GM18502 (cell line): ENCODE results near the gene FICD.

Experiments used
- ATAC-seq: cut with Tn5 transposase; IDR thresholded peaks from one replicate; pipeline ENCODE4 v1.9.1; 2021; ENCODE audit warnings: mild to moderate bottlenecking; ENCODE audit not compliant: unreplicated experiment, poor library complexity

Gene FICD

DNA sequence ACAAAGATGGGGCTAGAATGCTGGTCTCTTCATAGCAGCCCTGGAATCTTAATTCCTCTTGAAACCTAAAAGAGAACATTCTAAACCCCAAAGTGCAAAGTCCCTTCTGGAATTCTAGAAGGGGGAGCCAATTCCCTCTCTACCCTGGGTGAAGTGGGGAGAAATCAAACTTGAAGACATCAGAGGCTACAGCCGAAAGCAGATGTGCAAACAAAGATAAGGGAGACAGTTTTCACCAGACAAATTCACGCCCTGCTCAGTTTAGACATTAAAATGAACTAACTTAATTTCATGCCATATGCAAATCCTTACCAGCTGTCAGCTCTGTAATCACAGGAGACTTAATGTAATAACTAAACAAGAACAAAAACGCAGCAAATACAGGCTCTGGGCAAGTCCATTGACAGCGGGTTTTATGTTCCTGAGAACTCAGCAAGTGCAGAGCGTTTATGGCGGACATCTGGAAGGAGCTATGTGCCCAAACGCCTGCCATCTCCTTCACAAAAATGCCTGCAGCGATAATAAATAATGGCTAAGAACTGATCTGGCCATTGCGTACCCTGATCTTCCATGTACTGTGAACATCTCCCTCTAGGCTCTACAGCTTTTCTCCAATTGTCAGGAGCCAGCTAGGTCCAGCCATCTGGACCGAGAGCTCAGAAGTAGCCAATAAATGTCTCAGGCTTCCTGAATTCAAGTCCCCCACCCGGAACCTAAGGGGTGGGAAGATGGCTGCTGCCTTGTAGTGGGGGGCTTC is 19.1 kb upstream of the FICD start:
- no peak for ATAC-seq

DNA sequence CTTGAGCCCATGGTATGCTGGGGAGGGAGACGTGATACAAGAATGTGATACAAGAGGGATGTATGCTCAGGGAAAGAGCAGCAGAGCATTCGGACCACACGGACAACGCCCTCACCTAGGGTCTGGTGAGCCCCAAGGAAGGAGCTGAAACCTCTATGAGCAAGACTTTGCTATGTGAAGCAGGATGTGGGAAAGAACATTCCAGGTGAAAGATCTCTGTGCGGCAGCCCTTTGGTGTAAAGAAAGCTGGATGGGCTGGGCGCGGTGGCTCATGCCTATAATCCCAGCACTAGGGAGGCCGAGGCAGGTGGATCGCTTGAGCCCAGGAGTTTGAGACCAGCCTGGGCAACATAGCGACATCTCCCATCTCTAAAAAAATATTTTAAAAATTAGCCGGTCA is 16.9 kb upstream of the FICD start:
- ATAC-seq = no peak

DNA sequence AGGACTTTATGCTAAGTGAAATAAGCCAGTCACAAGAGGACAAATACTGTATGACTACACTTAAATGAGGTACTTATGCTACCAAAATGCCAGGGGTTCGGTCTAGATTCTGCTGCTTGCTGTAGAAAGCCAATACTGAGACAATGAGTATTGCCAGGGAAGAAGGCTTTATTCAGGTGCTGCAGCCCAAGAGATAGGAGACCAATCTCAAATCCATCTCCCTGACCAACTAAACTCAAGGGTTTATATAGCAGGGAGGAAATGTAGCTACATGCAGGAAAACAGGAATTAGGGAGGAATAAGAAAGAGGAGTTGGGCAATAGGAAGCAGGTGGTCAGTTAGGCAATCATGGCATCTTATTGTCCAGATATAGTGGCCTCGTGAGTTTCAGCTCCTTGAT is 12.2 kb upstream of the FICD start:
- no peak for ATAC-seq

DNA sequence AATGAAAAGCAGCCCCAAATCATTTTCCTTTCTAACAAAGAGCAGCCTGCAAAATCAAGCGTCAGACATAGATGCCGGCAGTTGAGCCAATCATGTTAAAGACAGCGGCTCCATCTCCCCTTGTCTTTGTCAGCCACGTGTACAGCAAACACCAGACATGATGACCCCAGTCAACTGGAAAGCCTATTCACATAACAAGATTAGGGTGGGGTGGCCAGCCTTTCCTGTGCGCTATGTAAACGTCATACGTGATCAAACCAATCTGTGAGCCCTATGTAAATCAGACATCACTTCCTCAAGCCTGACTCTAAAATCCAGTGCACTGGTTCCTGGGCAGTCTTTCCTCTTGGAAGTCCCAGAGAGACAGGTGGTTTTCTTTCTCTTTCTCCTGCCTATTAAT is 9.9 kb upstream of the FICD start:
- no peak for ATAC-seq

DNA sequence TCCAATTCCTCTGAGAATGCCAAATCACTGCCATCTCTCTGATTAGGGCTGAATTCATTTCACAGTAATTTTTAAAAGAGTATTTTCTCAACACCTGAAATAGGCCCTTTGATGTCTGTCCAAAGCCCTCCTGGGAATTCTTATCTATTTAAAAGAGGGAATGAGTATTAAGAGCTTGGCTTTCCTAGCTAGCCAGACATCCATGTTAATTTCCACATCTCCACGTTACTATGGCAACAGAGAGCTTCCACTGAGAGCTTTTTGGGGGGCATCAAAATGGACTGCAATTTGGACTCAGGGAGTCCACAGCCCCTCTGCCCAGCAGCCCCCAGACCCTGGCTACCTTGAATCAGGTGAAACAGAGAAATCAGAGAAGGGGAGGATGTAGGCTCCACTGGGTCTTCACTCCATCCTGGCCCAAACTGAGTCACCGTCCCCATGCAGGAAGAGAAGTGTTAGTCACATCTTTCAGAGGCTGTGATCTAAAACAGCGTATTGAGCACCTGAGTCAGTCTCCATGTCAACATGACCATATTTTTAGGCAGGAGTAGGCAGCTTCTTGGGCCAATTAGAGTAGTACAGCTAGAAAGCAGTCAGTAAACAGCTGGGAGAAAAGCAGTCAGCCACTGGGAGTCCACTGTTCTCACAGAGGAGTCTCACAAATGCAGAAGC is 7.0 kb upstream of the FICD start:
- no peak for ATAC-seq

DNA sequence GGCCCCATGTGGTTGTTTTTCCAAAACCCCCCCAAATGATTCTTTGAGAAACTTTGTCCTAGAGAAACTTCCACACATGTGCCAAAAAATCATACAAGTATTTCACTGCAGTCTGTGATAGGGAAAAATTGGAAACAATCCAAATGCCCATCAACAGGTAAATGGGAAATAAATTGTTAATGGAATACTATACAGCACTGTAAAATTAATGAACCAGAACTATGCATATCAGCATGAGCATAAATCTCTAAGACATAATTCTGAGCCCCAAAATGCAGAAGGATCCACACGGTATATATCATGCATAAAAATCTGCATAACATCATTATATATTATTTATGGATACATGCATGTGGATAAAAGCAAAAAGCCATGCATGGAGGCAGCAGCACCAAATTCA is 5.3 kb upstream of the FICD start:
- no peak for ATAC-seq

DNA sequence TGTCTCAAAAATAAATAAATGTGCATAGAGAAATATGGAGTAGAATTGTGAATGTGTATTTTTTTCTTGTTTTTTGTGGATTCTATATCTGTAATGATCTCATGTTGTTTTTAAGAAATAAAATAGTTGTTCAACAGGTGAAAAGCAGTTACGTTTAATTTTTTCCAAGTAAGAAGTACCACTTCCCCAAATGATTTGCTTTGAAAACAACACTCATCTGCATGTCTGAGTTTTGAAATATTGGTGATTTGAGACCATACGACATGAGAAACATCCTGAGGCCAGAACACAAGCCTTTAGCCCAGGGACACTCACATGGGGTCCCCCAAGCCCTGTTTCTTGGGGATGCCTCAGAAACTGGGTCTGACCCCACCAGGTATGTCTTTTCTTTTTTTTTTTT is 4.2 kb upstream of the FICD start:
- no peak for ATAC-seq

DNA sequence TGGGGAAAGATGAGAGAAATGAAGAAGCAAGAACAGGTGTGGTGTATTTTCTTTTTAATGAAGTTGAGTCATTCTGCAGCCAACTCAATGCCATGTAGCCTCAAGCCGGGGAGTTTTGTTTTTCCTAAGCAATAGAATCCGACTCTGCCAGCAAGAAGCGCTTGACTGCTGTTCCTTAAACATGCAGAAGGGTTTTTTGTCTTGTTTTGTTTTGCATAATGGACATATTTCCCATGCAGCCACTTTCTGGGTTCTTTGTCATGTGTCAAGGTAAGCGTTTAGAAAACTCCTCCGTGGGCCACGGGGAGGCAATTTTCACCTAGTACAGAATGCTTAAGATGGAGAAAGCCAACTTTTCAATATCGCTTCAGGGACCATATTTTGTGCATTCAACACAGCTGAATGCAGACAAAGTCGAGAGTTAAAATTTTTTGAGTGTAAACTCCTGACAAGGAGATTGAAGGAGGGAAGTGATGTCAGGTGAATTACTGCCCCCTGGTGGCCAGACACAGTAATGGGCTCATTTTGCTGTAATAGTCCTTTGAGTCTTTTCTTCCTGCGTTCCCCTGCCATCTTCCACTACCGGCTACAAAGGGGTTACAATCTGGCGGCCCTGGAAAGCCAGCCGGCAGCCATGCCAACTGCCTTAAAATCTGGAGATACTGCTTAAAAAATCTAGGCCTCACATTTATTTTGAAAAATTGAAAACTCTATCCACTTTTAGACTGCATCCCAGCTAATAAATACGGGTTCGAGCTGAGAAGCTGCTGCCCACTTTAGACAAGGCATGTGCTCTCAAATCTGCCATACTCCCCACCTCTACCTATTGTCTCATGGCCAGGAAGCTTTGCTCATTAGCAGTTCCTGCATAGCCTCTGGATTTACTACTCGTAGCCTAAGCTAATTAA is 3.2 kb upstream of the FICD start:
- no peak for ATAC-seq

DNA sequence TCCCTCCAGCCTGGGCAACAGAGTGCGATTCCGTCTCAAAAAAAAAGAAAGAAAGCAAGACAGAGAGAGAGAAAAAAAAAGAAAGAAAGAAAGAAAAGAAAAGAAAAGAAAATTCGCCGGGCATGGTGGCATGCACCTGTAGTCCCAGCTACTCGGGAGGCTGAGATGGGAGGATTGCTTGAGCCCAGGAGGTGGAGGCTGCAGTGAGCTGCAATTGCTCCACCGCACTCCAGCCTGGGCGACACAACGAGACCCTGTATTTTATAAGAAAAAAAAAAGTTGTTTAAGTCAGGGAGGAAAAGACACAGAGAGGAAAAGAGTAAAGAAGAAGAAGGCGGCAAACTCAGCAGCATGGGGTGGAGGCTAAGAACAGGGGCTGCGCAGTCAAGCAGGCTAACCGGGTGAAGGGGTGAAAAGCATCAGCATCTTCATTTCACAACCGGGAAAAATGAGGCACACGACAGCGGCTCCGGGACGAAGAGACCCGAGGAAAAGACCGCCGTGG is 557 bp upstream of the FICD start:
- ATAC-seq = no peak

DNA sequence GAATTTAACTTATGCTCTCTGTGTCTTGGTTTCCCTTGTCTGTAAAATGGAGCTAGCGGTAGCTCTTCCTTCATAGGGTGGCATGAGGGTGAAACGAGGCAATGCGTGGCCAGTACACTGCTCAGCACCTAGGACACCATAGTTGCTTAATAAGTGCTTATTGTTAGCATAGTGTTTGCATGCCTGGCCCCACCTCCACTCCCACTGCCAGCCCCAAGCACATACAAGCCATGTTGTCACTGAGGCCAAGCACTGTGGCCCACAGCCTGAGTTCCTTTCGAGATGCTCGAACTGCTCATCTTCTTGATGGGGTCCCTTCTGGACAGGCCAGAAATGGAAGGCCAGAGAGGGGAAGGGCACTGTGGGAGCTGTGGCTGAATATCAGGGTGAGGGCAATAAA is 839 bp downstream of the FICD start:
- no peak for ATAC-seq

DNA sequence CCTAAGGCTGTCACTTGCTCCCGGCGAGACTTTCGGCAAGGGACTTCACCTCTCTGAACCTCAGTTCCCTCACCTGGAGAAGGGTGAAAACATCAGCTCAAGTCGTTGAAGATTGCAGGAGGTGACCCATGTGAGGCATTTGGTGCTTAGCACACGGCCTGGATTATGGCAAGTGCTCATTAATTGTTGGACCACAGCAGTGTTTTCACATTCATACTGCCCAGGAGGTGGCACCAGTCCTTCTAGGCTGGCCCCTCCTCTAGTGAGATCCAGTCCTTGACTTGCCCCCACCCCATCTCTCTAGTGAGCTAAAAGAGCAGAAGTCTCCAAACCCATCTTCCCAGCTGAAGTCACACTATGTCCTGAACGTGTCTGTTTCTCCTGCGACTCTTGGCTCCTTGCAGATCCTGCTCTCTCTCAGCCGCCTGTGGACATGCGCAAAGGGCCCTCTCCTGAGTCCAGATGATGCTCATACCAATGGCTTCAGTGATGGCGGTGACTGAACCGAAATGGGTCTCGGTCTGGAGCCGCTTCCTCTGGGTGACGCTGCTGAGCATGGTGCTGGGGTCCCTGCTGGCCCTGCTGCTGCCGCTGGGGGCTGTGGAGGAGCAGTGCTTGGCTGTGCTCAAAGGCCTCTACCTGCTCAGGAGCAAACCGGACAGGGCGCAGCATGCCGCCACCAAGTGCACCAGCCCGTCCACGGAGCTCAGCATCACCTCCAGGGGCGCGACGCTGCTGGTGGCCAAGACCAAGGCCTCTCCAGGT is 1.6 kb downstream of the FICD start:
- no peak for ATAC-seq

DNA sequence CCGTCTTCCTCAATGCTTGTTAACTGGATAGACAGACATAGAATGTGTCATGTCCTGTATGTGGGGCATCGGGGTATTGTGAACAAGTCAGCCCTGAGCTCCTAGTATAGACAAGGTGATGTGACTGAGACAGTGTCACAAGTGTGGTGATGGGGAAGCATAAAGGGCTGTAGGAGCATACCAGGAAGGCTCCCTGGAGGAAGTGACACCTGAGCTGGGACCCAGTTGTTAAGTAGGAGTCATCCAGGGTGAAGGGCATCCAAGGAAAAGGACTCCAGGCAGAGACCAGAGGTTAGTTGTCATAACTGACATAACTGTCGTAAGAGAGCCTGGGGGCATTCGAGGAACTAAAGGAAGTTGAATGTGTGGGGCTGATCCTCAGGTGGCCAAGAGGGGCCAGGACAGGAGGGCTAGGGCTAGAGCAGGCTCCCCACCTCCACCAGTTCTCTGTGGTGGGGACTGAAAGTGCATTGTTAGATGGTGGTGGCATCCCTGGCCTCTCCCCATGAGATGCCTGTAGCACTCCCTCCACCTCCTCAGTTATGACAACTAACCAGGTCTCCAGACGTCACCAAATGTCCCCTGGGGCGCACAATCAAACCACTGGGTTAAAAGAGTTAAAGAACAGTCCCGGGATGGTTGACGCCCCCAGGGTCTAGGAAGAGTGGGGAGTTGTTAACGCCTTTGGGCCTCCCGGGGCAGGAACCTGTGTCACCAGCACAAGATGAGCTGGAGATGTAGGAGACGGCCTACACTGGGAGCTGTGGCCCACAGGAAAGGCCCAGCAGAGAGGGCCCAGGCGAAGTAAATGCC is 2.4 kb downstream of the FICD start:
- ATAC-seq = no peak

DNA sequence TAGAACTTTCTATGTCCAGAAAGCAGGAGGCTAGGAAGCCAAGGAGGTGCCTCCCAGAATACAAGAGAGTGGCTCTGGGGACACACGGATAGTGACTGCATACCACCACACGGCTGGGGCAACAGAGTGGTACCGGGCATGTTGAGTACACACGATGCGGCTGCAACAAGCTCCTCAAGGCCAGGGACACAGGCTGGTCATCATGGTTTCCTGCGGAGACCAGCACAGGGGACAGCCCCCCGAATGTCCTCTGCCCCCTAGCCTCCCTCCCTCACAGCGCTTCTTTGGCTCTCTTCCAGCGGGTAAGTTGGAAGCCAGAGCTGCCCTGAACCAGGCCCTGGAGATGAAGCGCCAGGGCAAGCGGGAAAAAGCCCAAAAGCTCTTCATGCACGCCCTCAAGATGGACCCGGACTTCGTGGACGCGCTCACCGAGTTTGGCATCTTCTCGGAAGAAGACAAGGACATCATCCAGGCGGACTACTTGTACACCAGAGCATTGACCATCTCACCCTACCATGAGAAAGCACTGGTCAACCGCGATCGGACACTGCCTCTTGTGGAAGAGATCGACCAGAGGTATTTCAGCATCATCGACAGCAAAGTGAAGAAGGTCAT is 3.1 kb downstream of the FICD start:
- ATAC-seq = no peak

DNA sequence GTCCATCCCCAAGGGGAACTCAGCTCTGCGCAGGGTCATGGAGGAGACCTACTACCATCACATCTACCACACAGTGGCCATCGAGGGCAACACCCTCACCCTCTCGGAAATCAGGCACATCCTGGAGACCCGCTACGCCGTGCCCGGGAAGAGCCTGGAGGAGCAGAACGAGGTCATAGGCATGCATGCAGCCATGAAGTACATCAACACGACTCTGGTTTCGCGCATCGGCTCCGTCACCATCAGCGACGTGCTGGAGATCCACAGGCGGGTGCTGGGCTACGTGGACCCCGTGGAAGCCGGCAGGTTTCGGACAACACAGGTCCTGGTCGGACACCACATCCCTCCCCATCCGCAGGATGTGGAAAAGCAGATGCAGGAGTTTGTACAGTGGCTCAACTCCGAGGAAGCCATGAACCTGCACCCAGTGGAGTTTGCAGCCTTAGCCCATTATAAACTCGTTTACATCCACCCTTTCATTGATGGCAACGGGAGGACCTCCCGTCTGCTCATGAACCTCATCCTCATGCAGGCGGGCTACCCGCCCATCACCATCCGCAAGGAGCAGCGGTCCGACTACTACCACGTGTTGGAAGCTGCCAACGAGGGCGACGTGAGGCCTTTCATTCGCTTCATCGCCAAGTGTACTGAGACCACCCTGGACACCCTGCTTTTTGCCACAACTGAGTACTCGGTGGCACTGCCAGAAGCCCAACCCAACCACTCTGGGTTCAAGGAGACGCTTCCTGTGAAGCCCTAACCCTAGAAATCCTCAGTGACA is 3.8 kb downstream of the FICD start:
- ATAC-seq = no peak

DNA sequence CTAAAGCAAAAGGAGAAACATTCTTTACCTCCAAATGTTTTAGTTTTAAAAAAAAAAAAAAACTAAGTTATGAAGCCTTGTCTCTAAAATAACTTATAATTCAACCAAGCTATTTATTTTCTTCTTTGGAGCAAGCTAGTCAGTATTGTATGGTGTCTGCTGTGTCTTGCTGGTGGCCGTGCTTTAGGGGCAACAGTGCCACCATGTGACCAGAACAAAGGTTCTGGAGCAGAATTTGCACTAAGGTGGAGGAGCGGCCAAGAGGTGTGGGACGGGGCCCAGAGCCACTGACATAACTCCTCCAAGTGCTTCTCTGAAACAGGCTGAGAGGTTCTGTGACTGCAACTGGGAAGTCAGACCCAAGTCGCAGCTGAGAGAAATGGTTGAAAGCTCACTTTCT is 4.5 kb downstream of the FICD start:
- no peak for ATAC-seq

DNA sequence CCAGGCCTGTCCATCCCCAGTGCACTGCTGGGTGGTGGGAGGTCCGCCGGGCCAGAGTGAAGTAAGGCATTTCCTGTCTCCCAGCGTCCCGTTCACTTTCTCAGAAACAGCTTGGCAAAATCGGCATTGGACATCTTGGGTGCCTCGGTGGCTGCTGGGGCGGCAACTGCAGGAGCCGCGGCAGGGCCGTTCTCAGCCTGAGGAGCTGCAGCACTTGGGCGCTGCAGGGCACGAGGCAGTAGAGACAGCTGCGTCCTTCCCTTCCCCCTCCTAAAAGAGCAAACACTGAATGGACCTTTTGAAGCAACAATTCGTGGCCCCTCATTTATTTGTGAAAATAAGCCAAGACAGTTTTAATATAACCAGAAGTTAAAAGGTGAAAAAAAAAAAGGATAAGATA is 8.3 kb downstream of the FICD start:
- ATAC-seq = no peak

DNA sequence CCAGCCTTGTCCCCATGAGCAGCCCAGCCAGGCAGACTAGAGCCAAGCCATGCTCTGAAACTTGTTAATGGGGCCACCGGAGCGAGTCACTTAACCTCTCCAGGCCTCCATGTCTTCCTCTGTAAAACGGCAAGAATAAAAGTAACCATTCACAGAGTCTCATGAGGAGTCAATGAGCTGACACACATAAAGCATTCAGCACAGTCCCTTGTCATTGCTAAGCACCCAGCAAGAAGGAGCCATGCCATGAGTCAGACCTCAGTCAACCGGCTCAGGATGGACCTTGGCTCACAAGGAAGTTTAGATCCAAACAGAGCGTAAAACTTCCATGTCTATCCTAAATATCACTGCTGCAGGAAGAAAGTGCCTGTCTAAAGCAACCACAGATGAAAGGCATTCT is 10.6 kb downstream of the FICD start:
- ATAC-seq = no peak

DNA sequence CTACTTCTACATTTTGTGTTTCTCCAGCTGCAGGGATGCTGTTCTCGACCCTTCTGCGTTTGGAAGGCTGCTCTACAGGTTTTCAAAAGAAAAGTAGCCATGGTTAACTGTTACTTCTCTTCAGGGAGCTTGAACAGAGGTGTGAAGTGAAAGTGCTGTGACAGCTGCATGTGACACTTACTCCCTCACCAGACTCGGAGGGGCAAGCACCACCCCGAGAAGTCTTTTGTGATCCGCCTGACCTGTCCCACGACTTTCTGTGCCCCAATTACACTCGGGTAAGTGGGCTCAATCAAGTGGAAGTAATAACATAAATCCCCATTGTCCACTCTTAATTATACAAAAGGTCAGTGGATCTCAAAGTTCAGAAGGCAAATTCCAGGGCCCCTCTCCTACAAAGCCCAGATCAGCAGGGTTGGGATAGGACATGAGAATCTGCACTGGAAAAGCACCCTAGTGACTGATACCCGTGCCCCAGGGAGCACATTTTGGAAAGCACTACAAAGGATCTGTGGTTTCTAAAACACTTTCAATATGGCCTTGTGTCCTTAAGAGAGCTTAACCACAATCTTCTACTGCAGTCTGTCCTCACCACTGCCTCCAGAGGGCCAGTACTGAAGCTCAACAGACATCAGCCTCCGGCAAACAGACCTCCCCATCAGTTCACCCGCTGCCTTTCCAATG is 11.5 kb downstream of the FICD start:
- no peak for ATAC-seq
